HCT116 (cell line): ENCODE results near the gene UBQLN1. TPM values are rescaled to one million over a fixed set of nuclear protein-coding genes. Genes with fewer than 3 reads are reported as not detected.

Experiments used
- ATAC-seq: fragments of 200-7000 bp; cut with Tn5 transposase; 2 replicates; pipeline ENCODE4 v1.9.1; 2020; ENCODE audit warnings: mild to moderate bottlenecking, moderate library complexity
- BruUV-seq: library from RNA; stranded (reverse); fragments of 400-500 nt; replicated peaks from 2 replicates; lab custom pipeline; 2021; lab: Mats Ljungman, UMichigan
- CTCF ChIA-PET: fragments of 300-600 bp; sonication (Branson Sonifier 250); formaldehyde crosslinking; loops from one replicate; lab custom pipeline; 2021; ENCODE audit warnings: antibody characterized with exemption; lab: Charles Lee
- POLR2A ChIA-PET: fragments of 300-600, 350-600 bp; sonication (Branson Sonifier 250); formaldehyde crosslinking; loops from one replicate; lab custom pipeline; 2021; ENCODE audit warnings: antibody characterized with exemption; lab: Charles Lee
- RAD21 ChIA-PET, 2 experiments: fragments of 300-600 bp; sonication (Branson Sonifier 250); formaldehyde crosslinking; loops; one replicate each; lab custom pipeline; 2023; ENCODE audit warnings: low total read pairs in 2 of 2; ENCODE audit not compliant: uncharacterized antibody in 2 of 2, unreplicated experiment in 2 of 2, low non-redundant PET in 1 of 2; lab: Charles Lee
- DNase-seq: peaks from one replicate; pipeline ENCODE4 v3.0.0-alpha.2; 2010; ENCODE audit warnings: low read depth, low spot score
- H2AFZ ChIP-seq: fragments of 200-600 bp; shearing (Covaris generic), sonication (generic); 2 replicates; pipeline ENCODE4 v1.6.1; 2017; ENCODE audit warnings: low read depth, mixed run types, mixed read lengths, antibody characterized with exemption, low read length; ENCODE audit not compliant: poor library complexity, severe bottlenecking
- H3K27ac ChIP-seq: 2 replicates; pipeline ENCODE4 v1.5.1; 2012; ENCODE audit warnings: low read depth, low read length
- H3K27me3 ChIP-seq: fragments of 200-600 bp; sonication (generic); 2 replicates; pipeline ENCODE4 v1.6.1; 2016; ENCODE audit warnings: mixed run types, low read length, mixed read lengths; ENCODE audit not compliant: insufficient read depth
- H3K36me3 ChIP-seq, 2 experiments: fragments of 200-500 bp in 1 of 2; fragments of 200-600 bp in 1 of 2; sonication (Bioruptor generic) in 1 of 2; sonication (generic) in 1 of 2; 2 replicates each; pipeline versions ENCODE4 v1.5.1 to v1.6.1; 2014 to 2016; ENCODE audit warnings: low read length in 2 of 2, inconsistent platforms in 1 of 2, mixed read lengths in 1 of 2, mixed run types in 1 of 2; ENCODE audit not compliant: insufficient read depth in 2 of 2, control insufficient read depth in 1 of 2
- H3K4me1 ChIP-seq, 2 experiments: fragments of 200-600 bp in 1 of 2; sonication (generic) in 1 of 2; 2 replicates each; pipeline versions ENCODE4 v1.5.1 to v1.6.1; 2012 to 2017; ENCODE audit warnings: low read length in 2 of 2, inconsistent platforms in 1 of 2, mild to moderate bottlenecking in 1 of 2, mixed read lengths in 1 of 2, mixed run types in 1 of 2, moderate library complexity in 1 of 2; ENCODE audit not compliant: insufficient read depth in 2 of 2, control insufficient read depth in 1 of 2
- H3K4me2 ChIP-seq: fragments of 200-600 bp; sonication (generic); 2 replicates; pipeline ENCODE4 v1.6.1; 2017; ENCODE audit warnings: mixed run types, low read length, mixed read lengths
- H3K4me3 ChIP-seq, 2 experiments: fragments of 200-600 bp in 1 of 2; sonication (generic) in 1 of 2; replicated peaks in 1 of 2; 2 replicates each; pipeline ENCODE4 v1.5.1; 2011 to 2016; ENCODE audit warnings: low read length in 2 of 2, control low read depth in 1 of 2, low read depth in 1 of 2, mild to moderate bottlenecking in 1 of 2, mixed read lengths in 1 of 2, mixed run types in 1 of 2
- H3K79me2 ChIP-seq: fragments of 200-600 bp; sonication (generic); 2 replicates; pipeline ENCODE4 v1.6.1; 2017; ENCODE audit warnings: mild to moderate bottlenecking, mixed run types, low read length, moderate library complexity, mixed read lengths; ENCODE audit not compliant: insufficient read depth
- H3K9ac ChIP-seq: fragments of 200-600 bp; sonication (generic); 2 replicates; pipeline ENCODE4 v1.6.1; 2016; ENCODE audit warnings: low read length, mixed read lengths
- H3K9me2 ChIP-seq: fragments of 200-600 bp; sonication (generic), shearing (Covaris generic); 2 replicates; pipeline ENCODE4 v1.6.1; 2017; ENCODE audit warnings: mixed run types, mild to moderate bottlenecking, moderate library complexity; ENCODE audit not compliant: insufficient read depth
- H3K9me3 ChIP-seq, 2 experiments: fragments of 200-500 bp in 1 of 2; fragments of 200-600 bp in 1 of 2; sonication (Bioruptor generic) in 1 of 2; sonication (generic) in 1 of 2; 2 replicates each; pipeline ENCODE4 v1.6.1; 2014 to 2017; ENCODE audit warnings: low read length in 2 of 2, mixed read lengths in 2 of 2, inconsistent platforms in 1 of 2, low read depth in 1 of 2, mild to moderate bottlenecking in 1 of 2, mixed run types in 1 of 2, moderate library complexity in 1 of 2; ENCODE audit not compliant: control insufficient read depth in 1 of 2, insufficient read depth in 1 of 2
- H4K20me1 ChIP-seq: fragments of 200-600 bp; sonication (generic), shearing (Covaris generic); 2 replicates; pipeline ENCODE4 v1.6.1; 2017; ENCODE audit warnings: mixed run types, mild to moderate bottlenecking, moderate library complexity; ENCODE audit not compliant: insufficient read depth
- EGR1 ChIP-seq: IDR thresholded peaks from 2 replicates; pipeline ENCODE4 v1.6.1; 2012; ENCODE audit warnings: low read depth
- ELF1 ChIP-seq: IDR thresholded peaks from 2 replicates; pipeline ENCODE4 v1.6.1; 2012; ENCODE audit warnings: low read depth, borderline replicate concordance
- FOSL1 ChIP-seq: IDR thresholded peaks from 2 replicates; pipeline ENCODE4 v1.6.1; 2012; ENCODE audit warnings: low read depth
- POLR2A ChIP-seq: IDR thresholded peaks from 2 replicates; pipeline ENCODE4 v1.7.0; 2011; ENCODE audit warnings: borderline replicate concordance; ENCODE audit not compliant: insufficient read depth, insufficient read length; ENCODE audit errors: extremely low read depth
- POLR2AphosphoS5 ChIP-seq: IDR thresholded peaks from 2 replicates; pipeline ENCODE4 v1.6.1; 2011; ENCODE audit warnings: mild to moderate bottlenecking, low read depth, low read length, moderate library complexity
- RAD21 ChIP-seq: IDR thresholded peaks from 2 replicates; pipeline ENCODE4 v1.6.1; 2012; ENCODE audit warnings: low read depth, mild to moderate bottlenecking
- TCF7L2 ChIP-seq: IDR thresholded peaks from 2 replicates; pipeline ENCODE4 v1.7.0; 2011; ENCODE audit warnings: borderline replicate concordance, inconsistent platforms; ENCODE audit not compliant: insufficient read depth, insufficient read length; ENCODE audit errors: extremely low read depth
- YY1 ChIP-seq: IDR thresholded peaks from 2 replicates; pipeline ENCODE4 v1.6.1; 2011; ENCODE audit warnings: low read length, low read depth, moderate library complexity, mild to moderate bottlenecking; ENCODE audit not compliant: insufficient replicate concordance; ENCODE audit errors: extremely low read depth
- ZFX ChIP-seq: fragments of 450-650 bp; IDR thresholded peaks from 2 replicates; pipeline ENCODE4 v1.6.1; 2017
- intact Hi-C: fragments of 100-400 bp; cut with micrococcal nuclease; formaldehyde crosslinking; loops from 2 replicates; pipeline ENCODE4 v1.10.0; 2022
- total RNA-seq: library from RNA; stranded (reverse); gene quantifications from one replicate; pipeline ENCODE4 v1.2.1, GENCODE V29; 2021; ENCODE audit not compliant: unreplicated experiment

UBQLN1 gene
- total RNA-seq, 1 experiment from 2014 or later, result 128 TPM

DNA sequence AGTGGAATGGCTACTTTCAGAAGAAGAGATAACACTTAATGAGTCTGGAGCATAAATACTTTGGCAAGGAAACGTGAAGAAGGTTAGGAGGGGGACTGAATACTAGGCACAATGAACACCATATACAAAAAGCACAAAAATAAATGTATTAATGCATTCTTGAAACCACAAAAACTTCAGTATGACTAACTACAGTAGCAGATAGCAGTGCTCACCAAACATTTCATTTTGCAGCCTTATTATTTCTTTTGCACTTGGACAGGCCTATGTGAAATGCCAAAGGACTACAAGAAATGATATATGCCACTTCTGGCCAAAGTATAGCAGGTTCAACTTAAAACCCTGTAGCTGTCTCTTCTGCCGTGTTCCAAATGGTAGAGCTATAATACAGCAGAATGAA lies 26.3 kb downstream of the UBQLN1 start:
- Histone ChIP-seq H3K9me2 (no peaks in the 10 kb centered on the region), H3K36me3 (peaks cover 12 to 20% of the 10 kb centered on the region in 2 experiments; a peak in 3 of 4 replicates), H3K4me1 (no peaks in the 10 kb centered on the region), H3K9me3 (no peaks in the 10 kb centered on the region), H4K20me1 (peaks cover 26% of the 10 kb centered on the region; the same call in 1 of the 2 replicates), H3K79me2 (peaks cover 98% of the 10 kb centered on the region), H3K27me3 (no peaks in the 10 kb centered on the region), H2AFZ (no peak overlapping the region), H3K4me3 (no peak overlapping the region), H3K4me2 (no peak overlapping the region), H3K9ac (no peak overlapping the region), H3K27ac (no peak overlapping the region)
- ChIA-PET RAD21 (no interaction called here), CTCF (no interaction called here), POLR2A (no interaction called here)
- no peak for DNase-seq
- intact Hi-C loops, result no loop called here
- no peak for ATAC-seq
- no TSS peak for BruUV-seq
- TF ChIP-seq TCF7L2, result no peak
- TF ChIP-seq EGR1, result no peak
- TF ChIP-seq ZFX, result no peak
- TF ChIP-seq RAD21, result no peak
- no peak for TF ChIP-seq POLR2AphosphoS5
- no peak for TF ChIP-seq YY1
- TF ChIP-seq FOSL1, result no peak

DNA sequence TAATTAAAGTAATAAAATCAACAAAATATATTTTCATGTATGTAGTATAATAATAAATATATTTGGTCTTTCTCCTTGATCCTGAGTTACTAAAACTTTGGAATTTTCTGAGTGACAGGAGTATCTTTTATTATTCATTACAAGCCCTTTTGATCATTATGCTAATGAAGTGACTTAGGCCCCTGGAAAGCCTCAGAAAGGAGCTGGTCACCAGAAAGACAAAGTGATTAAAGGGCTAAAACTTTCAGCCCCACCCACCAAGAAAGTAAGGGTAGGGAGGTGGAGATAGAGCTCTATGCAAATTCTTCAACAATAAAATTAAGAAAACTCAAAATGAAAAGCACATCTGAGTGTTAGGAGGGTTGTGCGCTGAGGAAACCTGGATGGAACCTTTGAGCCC lies 27.5 kb downstream of the UBQLN1 start:
- ChIA-PET POLR2A (no interaction called here), RAD21 (no interaction called here), CTCF (no interaction called here)
- Histone ChIP-seq H3K79me2 (peaks cover 98% of the 10 kb centered on the region), H3K9me3 (no peaks in the 10 kb centered on the region), H3K36me3 (peaks cover 12 to 24% of the 10 kb centered on the region in 2 experiments; a peak in 3 of 4 replicates), H3K27me3 (no peaks in the 10 kb centered on the region), H3K4me2 (no peak overlapping the region), H3K27ac (no peak overlapping the region), H4K20me1 (peaks cover 16% of the 10 kb centered on the region; the same call in 1 of the 2 replicates), H3K9ac (no peak overlapping the region), H3K4me3 (no peak overlapping the region), H3K9me2 (no peaks in the 10 kb centered on the region), H3K4me1 (no peaks in the 10 kb centered on the region), H2AFZ (no peak overlapping the region)
- intact Hi-C loops, result no loop called here
- no peak for ATAC-seq
- BruUV-seq, result no TSS peak
- TF ChIP-seq RAD21 (no peak), POLR2A (no peak), ELF1 (no peak)
- TF ChIP-seq, all 23 proteins: peak for 0
- DNase-seq, result no peak
